Measurements from ENCODE around the gene LYVE1.

GRCh38 chr11:10599388-10600175 is 31.1 kb upstream of the LYVE1 start:
- TF ChIP-seq, protein P1, sequence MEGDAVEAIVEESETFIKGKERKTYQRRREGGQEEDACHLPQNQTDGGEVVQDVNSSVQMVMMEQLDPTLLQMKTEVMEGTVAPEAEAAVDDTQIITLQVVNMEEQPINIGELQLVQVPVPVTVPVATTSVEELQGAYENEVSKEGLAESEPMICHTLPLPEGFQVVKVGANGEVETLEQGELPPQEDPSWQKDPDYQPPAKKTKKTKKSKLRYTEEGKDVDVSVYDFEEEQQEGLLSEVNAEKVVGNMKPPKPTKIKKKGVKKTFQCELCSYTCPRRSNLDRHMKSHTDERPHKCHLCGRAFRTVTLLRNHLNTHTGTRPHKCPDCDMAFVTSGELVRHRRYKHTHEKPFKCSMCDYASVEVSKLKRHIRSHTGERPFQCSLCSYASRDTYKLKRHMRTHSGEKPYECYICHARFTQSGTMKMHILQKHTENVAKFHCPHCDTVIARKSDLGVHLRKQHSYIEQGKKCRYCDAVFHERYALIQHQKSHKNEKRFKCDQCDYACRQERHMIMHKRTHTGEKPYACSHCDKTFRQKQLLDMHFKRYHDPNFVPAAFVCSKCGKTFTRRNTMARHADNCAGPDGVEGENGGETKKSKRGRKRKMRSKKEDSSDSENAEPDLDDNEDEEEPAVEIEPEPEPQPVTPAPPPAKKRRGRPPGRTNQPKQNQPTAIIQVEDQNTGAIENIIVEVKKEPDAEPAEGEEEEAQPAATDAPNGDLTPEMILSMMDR (conservative IDR thresholded peaks at IDR 0.05) = no peak
- TF ChIP-seq EZH2 (IDR thresholded peaks at IDR 0.05; ENCODE audit: low read depth) = no peak
